Loucy (cell line): ENCODE measurements around the gene ACSF3.

Experiments
- EZH2phosphoT487 ChIP-seq: fragments of 200-600 bp; IDR thresholded peaks from 2 replicates; pipeline ENCODE4 v1.6.1; 2018; ENCODE audit warnings: antibody characterized with exemption, mild to moderate bottlenecking, moderate library complexity, borderline replicate concordance
- TF ChIP-seq, protein P1 (sequence below): fragments of 200-600 bp; sonication (generic); conservative IDR thresholded peaks from 2 replicates; pipeline ENCODE4 v1.5.1; 2014; ENCODE audit warnings: mild to moderate bottlenecking, antibody characterized with exemption, low read length

DNA sequence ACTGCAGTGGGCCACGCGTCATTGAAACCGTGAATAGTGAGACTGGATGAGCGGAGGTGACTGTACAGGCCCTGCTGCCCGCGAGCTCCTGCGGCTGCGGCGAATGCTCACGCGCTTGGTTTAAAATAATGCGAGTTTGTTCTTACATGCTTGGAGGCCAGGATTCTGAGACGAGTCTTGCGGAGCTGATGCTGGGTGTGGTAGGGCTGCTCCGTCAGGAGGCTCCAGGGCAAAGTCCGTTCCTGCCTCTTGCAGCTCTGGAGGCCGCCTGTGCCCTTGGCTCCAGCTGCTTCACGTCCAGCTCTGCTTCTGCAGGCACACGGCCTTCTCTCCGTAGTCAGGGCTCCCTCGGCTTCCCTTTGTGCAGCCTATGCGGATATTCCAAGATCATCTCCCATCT, 9.5 kb downstream of the ACSF3 start:
- TF ChIP-seq, protein P1, sequence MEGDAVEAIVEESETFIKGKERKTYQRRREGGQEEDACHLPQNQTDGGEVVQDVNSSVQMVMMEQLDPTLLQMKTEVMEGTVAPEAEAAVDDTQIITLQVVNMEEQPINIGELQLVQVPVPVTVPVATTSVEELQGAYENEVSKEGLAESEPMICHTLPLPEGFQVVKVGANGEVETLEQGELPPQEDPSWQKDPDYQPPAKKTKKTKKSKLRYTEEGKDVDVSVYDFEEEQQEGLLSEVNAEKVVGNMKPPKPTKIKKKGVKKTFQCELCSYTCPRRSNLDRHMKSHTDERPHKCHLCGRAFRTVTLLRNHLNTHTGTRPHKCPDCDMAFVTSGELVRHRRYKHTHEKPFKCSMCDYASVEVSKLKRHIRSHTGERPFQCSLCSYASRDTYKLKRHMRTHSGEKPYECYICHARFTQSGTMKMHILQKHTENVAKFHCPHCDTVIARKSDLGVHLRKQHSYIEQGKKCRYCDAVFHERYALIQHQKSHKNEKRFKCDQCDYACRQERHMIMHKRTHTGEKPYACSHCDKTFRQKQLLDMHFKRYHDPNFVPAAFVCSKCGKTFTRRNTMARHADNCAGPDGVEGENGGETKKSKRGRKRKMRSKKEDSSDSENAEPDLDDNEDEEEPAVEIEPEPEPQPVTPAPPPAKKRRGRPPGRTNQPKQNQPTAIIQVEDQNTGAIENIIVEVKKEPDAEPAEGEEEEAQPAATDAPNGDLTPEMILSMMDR, result no peak
- no peak for TF ChIP-seq EZH2phosphoT487
